IMR-90 (cell line): ENCODE measurements around the gene TRPM1. TPM values are rescaled to one million over a fixed set of nuclear protein-coding genes. Genes with fewer than 3 reads are reported as not detected.

Source experiments
- ATAC-seq: fragments of 200-7000 bp; cut with Tn5 transposase; 2 replicates; pipeline ENCODE4 v1.9.1; 2020; ENCODE audit warnings: low read depth, mild to moderate bottlenecking, moderate library complexity
- BruUV-seq: library from RNA; stranded (reverse); fragments of 400-500 nt; replicated peaks from 2 replicates; lab custom pipeline; 2021; lab: Mats Ljungman, UMichigan
- CTCF ChIA-PET: fragments of 300-600 bp; formaldehyde crosslinking; extraction: SDS; loops from one replicate; lab custom pipeline; 2021; ENCODE audit warnings: antibody characterized with exemption; lab: Yijun Ruan, JAX
- POLR2A ChIA-PET: fragments of 300-600 bp; sonication (Branson Sonifier 250); formaldehyde crosslinking; loops from one replicate; lab custom pipeline; 2022; ENCODE audit warnings: antibody characterized with exemption; ENCODE audit not compliant: unreplicated experiment; lab: Charles Lee
- DNase-seq: peaks from one replicate; pipeline ENCODE4 v3.0.0; 2013
- H2AFZ ChIP-seq: replicated peaks from 2 replicates; pipeline ENCODE3; 2013; ENCODE audit warnings: low read length, mild to moderate bottlenecking; ENCODE audit not compliant: poor library complexity
- H2AK5ac ChIP-seq: 2 replicates; pipeline ENCODE4 v1.6.1; 2013; ENCODE audit warnings: low read depth, low read length, inconsistent platforms
- H2AK9ac ChIP-seq: replicated peaks from 2 replicates; pipeline ENCODE3; 2013; ENCODE audit warnings: mild to moderate bottlenecking, low read depth, low read length, moderate library complexity; ENCODE audit not compliant: poor library complexity
- H2BK120ac ChIP-seq: 2 replicates; pipeline ENCODE4 v1.6.1; 2013; ENCODE audit warnings: low read depth, low read length, inconsistent platforms
- H2BK15ac ChIP-seq: 3 replicates; pipeline ENCODE4 v1.6.1; 2013; ENCODE audit warnings: low read depth, low read length, inconsistent platforms
- H2BK20ac ChIP-seq: 2 replicates; pipeline ENCODE4 v1.6.1; 2013; ENCODE audit warnings: low read depth, mild to moderate bottlenecking, inconsistent platforms, low read length, moderate library complexity
- H2BK5ac ChIP-seq: 2 replicates; pipeline ENCODE4 v1.6.1; 2013; ENCODE audit warnings: mild to moderate bottlenecking, low read depth, low read length, inconsistent platforms; ENCODE audit not compliant: poor library complexity, severe bottlenecking
- H3K14ac ChIP-seq: replicated peaks from 2 replicates; pipeline ENCODE4 v1.6.1; 2013; ENCODE audit warnings: low read depth, low read length, inconsistent platforms
- H3K18ac ChIP-seq: 2 replicates; pipeline ENCODE4 v1.6.1; 2013; ENCODE audit warnings: low read depth, low read length, control low read depth
- H3K23ac ChIP-seq: 2 replicates; pipeline ENCODE4 v1.6.1; 2013; ENCODE audit warnings: low read depth, low read length, inconsistent platforms
- H3K27ac ChIP-seq: 2 replicates; pipeline ENCODE4 v1.5.1; 2013; ENCODE audit warnings: mild to moderate bottlenecking, control low read depth, low read length; ENCODE audit not compliant: insufficient read depth
- H3K27me3 ChIP-seq: 2 replicates; pipeline ENCODE4 v1.6.1; 2013; ENCODE audit warnings: low read length; ENCODE audit not compliant: control insufficient read depth, insufficient read depth
- H3K36me3 ChIP-seq: 2 replicates; pipeline ENCODE4 v1.6.1; 2013; ENCODE audit warnings: low read length, mixed read lengths; ENCODE audit not compliant: control insufficient read depth, insufficient read depth
- H3K4ac ChIP-seq: 2 replicates; pipeline ENCODE4 v1.6.1; 2013; ENCODE audit warnings: low read depth, low read length, inconsistent platforms
- H3K4me1 ChIP-seq: 2 replicates; pipeline ENCODE4 v1.6.1; 2013; ENCODE audit warnings: low read length, mixed read lengths; ENCODE audit not compliant: control insufficient read depth, insufficient read depth
- H3K4me2 ChIP-seq: 2 replicates; pipeline ENCODE4 v1.6.1; 2013; ENCODE audit warnings: low read depth, mild to moderate bottlenecking, control low read depth, low read length, moderate library complexity
- H3K4me3 ChIP-seq: 2 replicates; pipeline ENCODE4 v1.5.1; 2013; ENCODE audit warnings: low read depth, mild to moderate bottlenecking, control low read depth, low read length, moderate library complexity; ENCODE audit not compliant: insufficient read depth
- H3K56ac ChIP-seq: 2 replicates; pipeline ENCODE4 v1.6.1; 2013; ENCODE audit warnings: low read length, inconsistent platforms; ENCODE audit not compliant: insufficient read depth; ENCODE audit errors: extremely low read depth
- H3K79me1 ChIP-seq, 2 experiments: 2 replicates each; pipeline ENCODE4 v1.6.1; 2013; ENCODE audit warnings: low read length in 2 of 2, inconsistent platforms in 1 of 2, low read depth in 1 of 2
- H3K9ac ChIP-seq: 2 replicates; pipeline ENCODE4 v1.6.1; 2013; ENCODE audit warnings: low read depth, low read length, control low read depth
- H3K9me1 ChIP-seq: 2 replicates; pipeline ENCODE4 v1.6.1; 2013; ENCODE audit warnings: low read length, inconsistent platforms; ENCODE audit not compliant: insufficient read depth
- H3K9me3 ChIP-seq: 2 replicates; pipeline ENCODE4 v1.6.1; 2013; ENCODE audit warnings: low read length; ENCODE audit not compliant: control insufficient read depth, insufficient read depth
- H4K20me1 ChIP-seq: 2 replicates; pipeline ENCODE4 v1.6.1; 2013; ENCODE audit warnings: low read length, inconsistent platforms; ENCODE audit not compliant: insufficient read depth
- H4K5ac ChIP-seq: 2 replicates; pipeline ENCODE4 v1.6.1; 2013; ENCODE audit warnings: mild to moderate bottlenecking, low read depth, low read length, control low read depth
- H4K8ac ChIP-seq, 2 experiments: 2 replicates each; pipeline ENCODE4 v1.6.1; 2013; ENCODE audit warnings: low read depth in 2 of 2, low read length in 2 of 2, control low read depth in 1 of 2, inconsistent platforms in 1 of 2
- H4K91ac ChIP-seq: 2 replicates; pipeline ENCODE4 v1.6.1; 2013; ENCODE audit warnings: low read depth, low read length, inconsistent platforms; ENCODE audit not compliant: insufficient read depth
- BHLHE40 ChIP-seq: fragments of 150-350 bp; IDR thresholded peaks from 2 replicates; pipeline ENCODE4 v1.6.1; 2016; ENCODE audit warnings: mild to moderate bottlenecking, low read depth, low read length
- CEBPB ChIP-seq: IDR thresholded peaks from 2 replicates; pipeline ENCODE4 v1.6.1; 2012; ENCODE audit warnings: low read depth, low read length, improper control_type of control experiment
- CHD1 ChIP-seq: IDR thresholded peaks from 2 replicates; pipeline ENCODE4 v1.6.1; 2012; ENCODE audit warnings: low read depth, low read length, improper control_type of control experiment
- CTCF ChIP-seq: conservative IDR thresholded peaks from 2 replicates; pipeline ENCODE4 v1.5.1; 2012; ENCODE audit warnings: mild to moderate bottlenecking, low read depth, low read length, improper control_type of control experiment
- FOS ChIP-seq: fragments of 150-350 bp; IDR thresholded peaks from 2 replicates; pipeline ENCODE4 v1.6.1; 2016; ENCODE audit warnings: low read depth, low read length
- MAFK ChIP-seq: IDR thresholded peaks from 2 replicates; pipeline ENCODE4 v1.6.1; 2012; ENCODE audit warnings: low read depth, low read length, improper control_type of control experiment
- NFE2L2 ChIP-seq: fragments of 150-350 bp; IDR thresholded peaks from 2 replicates; pipeline ENCODE4 v1.6.1; 2016; ENCODE audit warnings: low read depth, mild to moderate bottlenecking, low read length
- POLR2A ChIP-seq: IDR thresholded peaks from 2 replicates; pipeline ENCODE4 v1.6.1; 2012; ENCODE audit warnings: mild to moderate bottlenecking, low read depth, low read length
- RAD21 ChIP-seq: IDR thresholded peaks from 2 replicates; pipeline ENCODE4 v1.6.1; 2012; ENCODE audit warnings: low read length, improper control_type of control experiment
- RCOR1 ChIP-seq: IDR thresholded peaks from 2 replicates; pipeline ENCODE4 v1.6.1; 2012; ENCODE audit warnings: mild to moderate bottlenecking, low read length, improper control_type of control experiment; ENCODE audit not compliant: insufficient replicate concordance
- RFX5 ChIP-seq: IDR thresholded peaks from 2 replicates; pipeline ENCODE4 v1.8.0; 2012; ENCODE audit warnings: low read depth, mild to moderate bottlenecking, low read length, moderate library complexity
- SMC3 ChIP-seq: fragments of 150-350 bp; IDR thresholded peaks from 2 replicates; pipeline ENCODE4 v1.6.1; 2016; ENCODE audit warnings: low read depth, mild to moderate bottlenecking, antibody characterized with exemption, low read length, moderate library complexity
- WGBS, 2 experiments: methylation state at CpG; one replicate each; pipeline versions ENCODE4 v1.1.5 to v1.1.7; 2013; ENCODE audit warnings: missing lambda C conversion rate in 2 of 2; ENCODE audit not compliant: insufficient read length in 1 of 2; ENCODE audit errors: extremely low coverage in 2 of 2; 5-methylcytosine and 5-hydroxymethylcytosine counted together
- dilution Hi-C: fragments of 300-500 bp; cut with HindIII; formaldehyde crosslinking; loops from one replicate; pipeline ENCODE4 v1.14.3; 2018; ENCODE audit warnings: low sequenced_read_pairs; ENCODE audit not compliant: unreplicated experiment
- in situ Hi-C: fragments of 300-500 bp; cut with MboI; formaldehyde crosslinking; loops from 3 replicates; pipeline ENCODE4 v1.14.3; 2019; ENCODE audit warnings: low sequenced_read_pairs, inconsistent platforms, mixed read lengths
- intact Hi-C: fragments of 100-400 bp; cut with micrococcal nuclease; formaldehyde crosslinking; loops from 2 replicates; pipeline ENCODE4 v1.10.0; 2022
- polyA plus RNA-seq, 3 experiments: library from polyadenylated mRNA; depleted of rRNA; stranded (reverse); fragments of >200 nt; gene quantifications; 2 replicates each; pipeline ENCODE4 v1.2.3, GENCODE V29; 2012; ENCODE audit warnings: low replicate concordance in 1 of 3
- total RNA-seq: library from RNA; depleted of rRNA; stranded (reverse); fragments of >200 nt; gene quantifications from 2 replicates; pipeline ENCODE4 v1.2.3, GENCODE V29; 2012
- TF ChIP-seq, protein P1 (sequence below): fragments of 150-350 bp; IDR thresholded peaks from 2 replicates; pipeline ENCODE4 v1.6.1; 2017; ENCODE audit warnings: mild to moderate bottlenecking, antibody characterized with exemption, low read length, low read depth
- TF ChIP-seq, protein P2 (sequence below): fragments of 150-350 bp; IDR thresholded peaks from 2 replicates; pipeline ENCODE4 v1.6.1; 2016; ENCODE audit warnings: low read depth, mild to moderate bottlenecking, low read length, moderate library complexity, borderline replicate concordance

Gene TRPM1
- total and polyA plus RNA-seq, 2 of the 4 experiments (the other 2 are of a cell fraction), result not detected

DNA sequence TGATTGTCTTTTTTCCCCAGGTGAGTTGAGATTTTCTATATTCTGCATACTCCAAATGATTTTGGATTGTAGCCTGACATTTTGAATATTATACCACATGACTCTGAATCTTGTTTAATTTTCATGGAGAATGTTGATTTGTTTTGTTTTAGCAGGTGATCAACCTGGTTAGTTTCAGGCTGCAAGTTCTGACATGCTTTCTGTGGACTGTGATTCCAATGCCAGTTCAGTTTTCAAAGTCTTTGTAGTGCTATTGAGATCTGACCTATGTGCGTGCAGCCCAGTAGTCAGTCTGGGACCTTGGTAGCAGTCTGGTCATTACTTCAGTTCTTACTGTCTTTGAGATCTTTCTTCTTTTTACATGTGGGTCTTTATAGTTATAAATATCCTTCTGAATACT lies 91.5 kb downstream of the TRPM1 start:
- peaks cover 7% of the 10 kb centered on the region for H3K9me3 ChIP-seq
- H3K14ac ChIP-seq, result no peak overlapping the region
- in situ Hi-C loops, result no loop called here
- no peak for DNase-seq
- H3K27me3 ChIP-seq, result no peaks in the 10 kb centered on the region; the same call in 1 of the 2 replicates
- no peak overlapping the region for H3K4me3 ChIP-seq
- H2AK5ac ChIP-seq, result no peak overlapping the region
- ATAC-seq, result no peak
- no peak overlapping the region for H2BK20ac ChIP-seq
- no peak overlapping the region for H2BK15ac ChIP-seq
- no peak overlapping the region for H2BK5ac ChIP-seq
- H2AFZ ChIP-seq, result no peak overlapping the region
- CTCF ChIA-PET, result no interaction called here
- no peaks in the 10 kb centered on the region for H3K36me3 ChIP-seq
- H3K23ac ChIP-seq, result no peak overlapping the region
- TF ChIP-seq SMC3 (no peak), CTCF (no peak), CHD1 (no peak), NFE2L2 (no peak), RAD21 (no peak), POLR2A (no peak), RFX5 (no peak), BHLHE40 (no peak), FOS (no peak), CEBPB (no peak), RCOR1 (no peak), MAFK (no peak)
- TF ChIP-seq, protein P1, sequence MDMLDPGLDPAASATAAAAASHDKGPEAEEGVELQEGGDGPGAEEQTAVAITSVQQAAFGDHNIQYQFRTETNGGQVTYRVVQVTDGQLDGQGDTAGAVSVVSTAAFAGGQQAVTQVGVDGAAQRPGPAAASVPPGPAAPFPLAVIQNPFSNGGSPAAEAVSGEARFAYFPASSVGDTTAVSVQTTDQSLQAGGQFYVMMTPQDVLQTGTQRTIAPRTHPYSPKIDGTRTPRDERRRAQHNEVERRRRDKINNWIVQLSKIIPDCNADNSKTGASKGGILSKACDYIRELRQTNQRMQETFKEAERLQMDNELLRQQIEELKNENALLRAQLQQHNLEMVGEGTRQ, result no peak
- TF ChIP-seq, protein P2, sequence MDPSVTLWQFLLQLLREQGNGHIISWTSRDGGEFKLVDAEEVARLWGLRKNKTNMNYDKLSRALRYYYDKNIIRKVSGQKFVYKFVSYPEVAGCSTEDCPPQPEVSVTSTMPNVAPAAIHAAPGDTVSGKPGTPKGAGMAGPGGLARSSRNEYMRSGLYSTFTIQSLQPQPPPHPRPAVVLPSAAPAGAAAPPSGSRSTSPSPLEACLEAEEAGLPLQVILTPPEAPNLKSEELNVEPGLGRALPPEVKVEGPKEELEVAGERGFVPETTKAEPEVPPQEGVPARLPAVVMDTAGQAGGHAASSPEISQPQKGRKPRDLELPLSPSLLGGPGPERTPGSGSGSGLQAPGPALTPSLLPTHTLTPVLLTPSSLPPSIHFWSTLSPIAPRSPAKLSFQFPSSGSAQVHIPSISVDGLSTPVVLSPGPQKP, result no peak
- H4K5ac ChIP-seq, result no peak overlapping the region
- H2AK9ac ChIP-seq, result no peak overlapping the region
- H3K79me1 ChIP-seq, result no peaks in the 10 kb centered on the region
- H4K20me1 ChIP-seq, result no peaks in the 10 kb centered on the region
- no peak overlapping the region for H3K4me2 ChIP-seq
- no peak overlapping the region for H3K27ac ChIP-seq
- no peak overlapping the region for H3K18ac ChIP-seq
- H2BK120ac ChIP-seq, result no peak overlapping the region
- no peak overlapping the region for H3K9ac ChIP-seq
- H4K8ac ChIP-seq, result no peak overlapping the region
- BruUV-seq, result no TSS peak
- H3K4me1 ChIP-seq, result 0 out of 2 replicates have a peak, but pooled peaks cover 2% of the 10 kb centered on the region
- H3K9me1 ChIP-seq, result no peaks in the 10 kb centered on the region
- no peak overlapping the region for H4K91ac ChIP-seq
- no peak overlapping the region for H3K4ac ChIP-seq
- dilution Hi-C loops, result no loop called here
- no CpG with 5 or more reads among the region's 1 CpG for WGBS, 2 experiments
- intact Hi-C loops, result no loop called here
- POLR2A ChIA-PET, result no interaction called here
- H3K56ac ChIP-seq, result no peak overlapping the region
